MM.1S (cell line): ENCODE results near the gene CNNM3.

Source experiments
- DNase-seq: peaks from one replicate; pipeline ENCODE4 v3.0.0-alpha.2; 2015
- H2AFZ ChIP-seq: fragments of 300-600 bp; sonication (generic); 2 replicates; pipeline ENCODE4 v1.6.0; 2016; ENCODE audit warnings: antibody characterized with exemption, low read length
- H3F3A ChIP-seq: fragments of 300-600 bp; sonication (generic); 2 replicates; pipeline ENCODE4 v1.6.1; 2016; ENCODE audit warnings: mild to moderate bottlenecking, antibody characterized with exemption, low read length, moderate library complexity, mixed read lengths; ENCODE audit not compliant: insufficient read depth
- H3K27ac ChIP-seq: fragments of 300-600 bp; sonication (generic); 2 replicates; pipeline ENCODE4 v1.5.1; 2016; ENCODE audit warnings: mild to moderate bottlenecking, low read length
- H3K27me3 ChIP-seq: fragments of 300-600 bp; sonication (generic); replicated peaks from 2 replicates; pipeline ENCODE4 v1.6.0; 2016; ENCODE audit warnings: low read length; ENCODE audit not compliant: insufficient read depth
- H3K36me3 ChIP-seq: fragments of 300-600 bp; sonication (generic); replicated peaks from 2 replicates; pipeline ENCODE4 v1.6.1; 2016; ENCODE audit warnings: mild to moderate bottlenecking, low read length, mixed read lengths; ENCODE audit not compliant: insufficient read depth
- H3K4me1 ChIP-seq: fragments of 300-600 bp; sonication (generic); 2 replicates; pipeline ENCODE4 v1.6.1; 2016; ENCODE audit warnings: low read length, mixed read lengths
- H3K4me2 ChIP-seq: fragments of 300-600 bp; sonication (generic); 2 replicates; pipeline ENCODE4 v1.6.0; 2016; ENCODE audit warnings: low read depth, low read length
- H3K4me3 ChIP-seq: fragments of 300-600 bp; sonication (generic); 2 replicates; pipeline ENCODE4 v1.5.1; 2016; ENCODE audit warnings: low read length, mixed read lengths
- H3K79me2 ChIP-seq: fragments of 300-600 bp; sonication (generic); 2 replicates; pipeline ENCODE4 v1.6.1; 2016; ENCODE audit warnings: mixed run types, low read length, mixed read lengths
- H3K9ac ChIP-seq: fragments of 300-600 bp; sonication (generic); 2 replicates; pipeline ENCODE4 v1.6.1; 2016; ENCODE audit warnings: low read length, mixed read lengths
- H3K9me2 ChIP-seq: fragments of 300-600 bp; sonication (generic); replicated peaks from 2 replicates; pipeline ENCODE4 v1.6.1; 2016; ENCODE audit warnings: mild to moderate bottlenecking, low read length, mixed read lengths; ENCODE audit not compliant: insufficient read depth
- H3K9me3 ChIP-seq: fragments of 300-600 bp; sonication (generic); replicated peaks from 2 replicates; pipeline ENCODE4 v1.6.1; 2016; ENCODE audit warnings: mild to moderate bottlenecking, low read length, mixed read lengths; ENCODE audit not compliant: insufficient read depth
- H4K20me1 ChIP-seq: fragments of 300-600 bp; sonication (generic); 2 replicates; pipeline ENCODE4 v1.6.1; 2016; ENCODE audit warnings: mild to moderate bottlenecking, low read length, moderate library complexity, mixed read lengths; ENCODE audit not compliant: insufficient read depth
- EZH2 ChIP-seq: fragments of 300-600 bp; sonication (generic); optimal IDR thresholded peaks from 2 replicates; pipeline ENCODE3; 2017; ENCODE audit warnings: low read depth, mild to moderate bottlenecking, antibody characterized with exemption, low read length, mixed read lengths
- EZH2phosphoT487 ChIP-seq: fragments of 300-600 bp; sonication (generic); IDR thresholded peaks from 2 replicates; pipeline ENCODE4 v1.6.1; 2018; ENCODE audit warnings: antibody characterized with exemption, low read length
- TF ChIP-seq, protein P1 (sequence below): fragments of 300-600 bp; sonication (generic); IDR thresholded peaks from 2 replicates; pipeline ENCODE4 v1.5.1; 2016; ENCODE audit warnings: antibody characterized with exemption, low read length, mixed read lengths

Gene CNNM3

DNA sequence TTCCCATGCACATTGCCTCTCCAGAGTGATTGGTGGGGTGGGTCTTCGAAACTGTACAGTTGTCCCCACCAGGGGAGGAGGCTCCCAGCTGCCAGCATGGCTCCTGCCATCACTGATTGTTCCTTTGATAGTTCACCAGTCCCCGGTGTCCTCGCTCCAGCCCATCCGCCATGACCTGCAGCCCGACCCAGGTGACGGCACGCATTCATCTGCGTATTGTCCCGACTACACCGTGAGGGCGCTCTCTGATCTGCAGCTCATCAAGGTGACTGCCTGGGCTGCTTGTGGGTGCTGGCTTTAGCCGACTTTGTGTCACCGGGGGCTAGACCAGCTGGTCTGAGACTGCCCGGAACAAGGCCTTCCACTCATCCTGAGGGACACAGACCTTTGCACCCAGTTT, 12.4 kb downstream of the CNNM3 start:
- Histone ChIP-seq H3K4me1 (no peaks in the 10 kb centered on the region), H3K9me3 (no peaks in the 10 kb centered on the region), H3K9me2 (no peaks in the 10 kb centered on the region), H3K79me2 (peaks cover 29% of the 10 kb centered on the region), H3K36me3 (peaks cover 7% of the 10 kb centered on the region), H3K4me2 (no peak overlapping the region), H3K27ac (no peak overlapping the region), H3K4me3 (no peak overlapping the region), H3F3A (peaks cover 21% of the 10 kb centered on the region), H3K9ac (no peak overlapping the region), H2AFZ (no peak overlapping the region), H4K20me1 (0 out of 2 replicates have a peak, but pooled peaks cover 4% of the 10 kb centered on the region), H3K27me3 (no peaks in the 10 kb centered on the region)
- no peak for TF ChIP-seq EZH2
- TF ChIP-seq, protein P1, sequence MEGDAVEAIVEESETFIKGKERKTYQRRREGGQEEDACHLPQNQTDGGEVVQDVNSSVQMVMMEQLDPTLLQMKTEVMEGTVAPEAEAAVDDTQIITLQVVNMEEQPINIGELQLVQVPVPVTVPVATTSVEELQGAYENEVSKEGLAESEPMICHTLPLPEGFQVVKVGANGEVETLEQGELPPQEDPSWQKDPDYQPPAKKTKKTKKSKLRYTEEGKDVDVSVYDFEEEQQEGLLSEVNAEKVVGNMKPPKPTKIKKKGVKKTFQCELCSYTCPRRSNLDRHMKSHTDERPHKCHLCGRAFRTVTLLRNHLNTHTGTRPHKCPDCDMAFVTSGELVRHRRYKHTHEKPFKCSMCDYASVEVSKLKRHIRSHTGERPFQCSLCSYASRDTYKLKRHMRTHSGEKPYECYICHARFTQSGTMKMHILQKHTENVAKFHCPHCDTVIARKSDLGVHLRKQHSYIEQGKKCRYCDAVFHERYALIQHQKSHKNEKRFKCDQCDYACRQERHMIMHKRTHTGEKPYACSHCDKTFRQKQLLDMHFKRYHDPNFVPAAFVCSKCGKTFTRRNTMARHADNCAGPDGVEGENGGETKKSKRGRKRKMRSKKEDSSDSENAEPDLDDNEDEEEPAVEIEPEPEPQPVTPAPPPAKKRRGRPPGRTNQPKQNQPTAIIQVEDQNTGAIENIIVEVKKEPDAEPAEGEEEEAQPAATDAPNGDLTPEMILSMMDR = no peak
- TF ChIP-seq EZH2phosphoT487 = no peak
- DNase-seq = no peak

DNA sequence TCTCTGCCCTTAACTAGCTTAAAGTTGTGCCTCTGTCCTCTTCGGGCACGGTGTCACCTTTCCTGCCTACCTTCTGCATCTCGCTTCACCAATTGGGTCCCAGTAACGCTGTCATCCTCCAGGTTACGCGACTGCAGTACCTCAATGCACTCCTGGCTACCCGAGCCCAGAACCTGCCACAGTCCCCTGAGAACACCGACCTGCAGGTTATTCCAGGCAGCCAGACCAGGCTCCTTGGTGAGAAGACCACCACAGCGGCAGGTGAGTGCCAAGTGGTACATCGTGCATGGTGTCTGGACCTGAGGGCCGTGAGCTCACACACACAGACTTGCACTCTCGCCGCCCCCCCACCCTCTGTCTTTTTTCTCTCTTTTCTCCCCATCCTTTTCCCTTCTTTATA, 12.8 kb downstream of the CNNM3 start:
- Histone ChIP-seq H3F3A (peaks cover 23% of the 10 kb centered on the region), H2AFZ (no peak overlapping the region), H3K27ac (no peak overlapping the region), H3K4me3 (no peak overlapping the region), H4K20me1 (no peaks in the 10 kb centered on the region), H3K9me3 (no peaks in the 10 kb centered on the region), H3K36me3 (peaks cover 7% of the 10 kb centered on the region), H3K4me1 (no peaks in the 10 kb centered on the region), H3K79me2 (peaks cover 25% of the 10 kb centered on the region), H3K9me2 (no peaks in the 10 kb centered on the region), H3K9ac (no peak overlapping the region), H3K4me2 (no peak overlapping the region), H3K27me3 (no peaks in the 10 kb centered on the region)
- DNase-seq = no peak
- TF ChIP-seq EZH2phosphoT487 = no peak
- TF ChIP-seq, protein P1 = no peak
- no peak for TF ChIP-seq EZH2

DNA sequence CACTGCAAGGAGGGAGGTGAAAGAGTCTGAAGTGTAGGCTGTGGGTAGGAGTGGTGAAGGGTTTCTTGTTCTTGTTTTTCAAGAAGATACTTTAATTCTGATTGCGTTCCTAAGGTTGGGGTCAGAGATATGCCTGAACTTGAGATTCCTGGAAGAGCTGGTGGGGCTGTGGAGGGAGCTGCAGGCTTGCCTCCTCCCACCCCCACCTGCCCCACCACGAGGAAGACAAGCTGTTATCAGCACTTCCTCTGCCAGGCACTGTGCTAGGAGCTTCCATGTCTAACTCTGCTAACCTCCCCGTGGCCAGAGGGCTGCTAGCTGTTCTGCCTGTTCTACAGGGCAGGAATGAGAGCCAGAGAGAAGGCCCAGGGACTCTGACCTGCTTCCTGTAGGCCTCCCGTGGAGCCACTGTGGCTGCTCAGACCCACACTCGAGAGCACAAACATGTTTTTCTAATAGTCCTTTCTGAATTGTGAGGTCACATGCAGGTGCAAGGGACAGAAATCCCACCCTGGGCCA, 14.0 kb downstream of the CNNM3 start:
- no peak overlapping the region for H3K4me2 ChIP-seq
- H3K9ac ChIP-seq = no peak overlapping the region
- no peak overlapping the region for H3K4me3 ChIP-seq
- no peak overlapping the region for H2AFZ ChIP-seq
- no peaks in the 10 kb centered on the region for H3K4me1 ChIP-seq
- H3K9me2 ChIP-seq = no peaks in the 10 kb centered on the region
- peaks cover 23% of the 10 kb centered on the region for H3F3A ChIP-seq
- H3K79me2 ChIP-seq = peaks cover 13% of the 10 kb centered on the region
- no peak for DNase-seq
- H3K27me3 ChIP-seq = no peaks in the 10 kb centered on the region
- no peaks in the 10 kb centered on the region for H3K9me3 ChIP-seq
- peaks cover 7% of the 10 kb centered on the region for H3K36me3 ChIP-seq
- no peaks in the 10 kb centered on the region for H4K20me1 ChIP-seq
- no peak overlapping the region for H3K27ac ChIP-seq
- TF ChIP-seq EZH2 (no peak), EZH2phosphoT487 (no peak)
- TF ChIP-seq, protein P1 = no peak
